Suprapubic skin (tissue), 4 donors: ENCODE results near the gene TUBB.

Experiments
- EP300 ChIP-seq: sonication (generic); formaldehyde crosslinking; IDR thresholded peaks from one replicate; pipeline ENCODE4 v1.6.1; 2017; ENCODE audit warnings: antibody characterized with exemption
- POLR2A ChIP-seq, 2 donors: fragments of 450-650 bp; IDR thresholded peaks; one replicate each; pipeline ENCODE4 v1.6.1; 2017; ENCODE audit warnings: antibody characterized with exemption in 2 of 2, mild to moderate bottlenecking in 2 of 2, moderate library complexity in 2 of 2
- POLR2AphosphoS5 ChIP-seq, 3 donors: sonication (generic); formaldehyde crosslinking; IDR thresholded peaks; one replicate each; pipeline ENCODE4 v1.6.1; 2017; ENCODE audit warnings: antibody characterized with exemption in 3 of 3
- TF ChIP-seq, protein P1 (sequence below), 2 donors: fragments of 200-600 bp in 1 of 2; fragments of 450-650 bp in 1 of 2; sonication (generic) in 1 of 2; IDR thresholded peaks; one replicate each; pipeline ENCODE4 v1.5.1; 2016 to 2019; ENCODE audit warnings: antibody characterized with exemption in 2 of 2, mild to moderate bottlenecking in 1 of 2, moderate library complexity in 1 of 2

GRCh38 chr6:30749554-30750378 lies 29.6 kb downstream of the TUBB start:
- TF ChIP-seq, protein P1, sequence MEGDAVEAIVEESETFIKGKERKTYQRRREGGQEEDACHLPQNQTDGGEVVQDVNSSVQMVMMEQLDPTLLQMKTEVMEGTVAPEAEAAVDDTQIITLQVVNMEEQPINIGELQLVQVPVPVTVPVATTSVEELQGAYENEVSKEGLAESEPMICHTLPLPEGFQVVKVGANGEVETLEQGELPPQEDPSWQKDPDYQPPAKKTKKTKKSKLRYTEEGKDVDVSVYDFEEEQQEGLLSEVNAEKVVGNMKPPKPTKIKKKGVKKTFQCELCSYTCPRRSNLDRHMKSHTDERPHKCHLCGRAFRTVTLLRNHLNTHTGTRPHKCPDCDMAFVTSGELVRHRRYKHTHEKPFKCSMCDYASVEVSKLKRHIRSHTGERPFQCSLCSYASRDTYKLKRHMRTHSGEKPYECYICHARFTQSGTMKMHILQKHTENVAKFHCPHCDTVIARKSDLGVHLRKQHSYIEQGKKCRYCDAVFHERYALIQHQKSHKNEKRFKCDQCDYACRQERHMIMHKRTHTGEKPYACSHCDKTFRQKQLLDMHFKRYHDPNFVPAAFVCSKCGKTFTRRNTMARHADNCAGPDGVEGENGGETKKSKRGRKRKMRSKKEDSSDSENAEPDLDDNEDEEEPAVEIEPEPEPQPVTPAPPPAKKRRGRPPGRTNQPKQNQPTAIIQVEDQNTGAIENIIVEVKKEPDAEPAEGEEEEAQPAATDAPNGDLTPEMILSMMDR (IDR thresholded peaks at IDR 0.05): no peak
- TF ChIP-seq POLR2A (IDR thresholded peaks at IDR 0.05): no peak
- no peak for TF ChIP-seq EP300
- TF ChIP-seq POLR2AphosphoS5 (IDR thresholded peaks at IDR 0.05): no peak
